HEK293 (cell line): ENCODE data around the gene ZSCAN22.

ENCODE experiments used
- ELK4 ChIP-seq: IDR thresholded peaks from 2 replicates; pipeline ENCODE4 v1.6.1; 2011; ENCODE audit warnings: mild to moderate bottlenecking, low read depth, low read length, borderline replicate concordance
- FEZF1 ChIP-seq: fragments of 450-650 bp; formaldehyde crosslinking; IDR thresholded peaks from 2 replicates; pipeline ENCODE4 v1.5.1; 2016; ENCODE audit warnings: missing biosample characterization, missing genetic modification characterization
- GLIS2 ChIP-seq: fragments of 450-650 bp; formaldehyde crosslinking; IDR thresholded peaks from 2 replicates; pipeline ENCODE4 v1.5.1; 2016; ENCODE audit warnings: missing biosample characterization, missing genetic modification characterization
- IKZF3 ChIP-seq: fragments of 450-650 bp; IDR thresholded peaks from 2 replicates; pipeline ENCODE4 v1.5.0; 2018; ENCODE audit warnings: missing biosample characterization, mild to moderate bottlenecking, missing genetic modification characterization, moderate library complexity
- INSM2 ChIP-seq: fragments of 450-650 bp; formaldehyde crosslinking; IDR thresholded peaks from 2 replicates; pipeline ENCODE4 v1.5.1; 2016; ENCODE audit warnings: missing biosample characterization, missing genetic modification characterization
- PRDM1 ChIP-seq: fragments of 450-650 bp; formaldehyde crosslinking; IDR thresholded peaks from 2 replicates; pipeline ENCODE4; 2016; ENCODE audit warnings: missing biosample characterization, missing genetic modification characterization
- RBAK ChIP-seq: fragments of 450-650 bp; formaldehyde crosslinking; IDR thresholded peaks from 2 replicates; pipeline ENCODE4 v1.5.1; 2016; ENCODE audit warnings: missing biosample characterization, missing genetic modification characterization
- SCRT2 ChIP-seq: fragments of 450-650 bp; formaldehyde crosslinking; IDR thresholded peaks from 2 replicates; pipeline ENCODE4 v1.5.1; 2016; ENCODE audit warnings: missing biosample characterization, missing genetic modification characterization
- SP3 ChIP-seq: fragments of 450-650 bp; formaldehyde crosslinking; IDR thresholded peaks from 2 replicates; pipeline ENCODE4 v1.5.1; 2016; ENCODE audit warnings: missing biosample characterization, missing genetic modification characterization
- WT1 ChIP-seq: fragments of 450-650 bp; formaldehyde crosslinking; IDR thresholded peaks from 2 replicates; pipeline ENCODE4 v1.5.1; 2016; ENCODE audit warnings: missing biosample characterization, missing genetic modification characterization
- ZBTB10 ChIP-seq: fragments of 450-650 bp; formaldehyde crosslinking; IDR thresholded peaks from 2 replicates; pipeline ENCODE4 v1.5.1; 2016; ENCODE audit warnings: missing biosample characterization, missing genetic modification characterization
- ZBTB17 ChIP-seq: fragments of 450-650 bp; formaldehyde crosslinking; IDR thresholded peaks from 2 replicates; pipeline ENCODE4 v1.5.1; 2016; ENCODE audit warnings: missing biosample characterization, missing genetic modification characterization
- ZBTB8A ChIP-seq: fragments of 450-650 bp; formaldehyde crosslinking; IDR thresholded peaks from 2 replicates; pipeline ENCODE4 v1.5.1; 2016; ENCODE audit warnings: missing biosample characterization, missing genetic modification characterization
- ZFHX2 ChIP-seq: fragments of 450-650 bp; formaldehyde crosslinking; conservative IDR thresholded peaks from 2 replicates; pipeline ENCODE4 v1.5.1; 2016; ENCODE audit warnings: missing biosample characterization, missing genetic modification characterization
- ZNF114 ChIP-seq: fragments of 450-650 bp; formaldehyde crosslinking; IDR thresholded peaks from 2 replicates; pipeline ENCODE4 v1.5.0; 2017; ENCODE audit warnings: missing biosample characterization, missing genetic modification characterization
- ZNF138 ChIP-seq: fragments of 450-650 bp; formaldehyde crosslinking; IDR thresholded peaks from 2 replicates; pipeline ENCODE4 v1.5.1; 2016; ENCODE audit warnings: missing biosample characterization, missing genetic modification characterization, borderline replicate concordance
- ZNF175 ChIP-seq: fragments of 450-650 bp; formaldehyde crosslinking; IDR thresholded peaks from 2 replicates; pipeline ENCODE4 v1.5.1; 2016; ENCODE audit warnings: missing biosample characterization, missing genetic modification characterization
- ZNF354C ChIP-seq: fragments of 450-650 bp; formaldehyde crosslinking; IDR thresholded peaks from 2 replicates; pipeline ENCODE4 v1.5.1; 2016; ENCODE audit warnings: missing biosample characterization, missing genetic modification characterization, low read depth, borderline replicate concordance
- ZNF514 ChIP-seq: fragments of 450-650 bp; formaldehyde crosslinking; IDR thresholded peaks from 2 replicates; pipeline ENCODE4 v1.5.1; 2016; ENCODE audit warnings: missing biosample characterization, missing genetic modification characterization
- ZNF555 ChIP-seq: fragments of 450-650 bp; formaldehyde crosslinking; conservative IDR thresholded peaks from 2 replicates; pipeline ENCODE4 v1.5.1; 2017; ENCODE audit warnings: missing biosample characterization, mild to moderate bottlenecking, missing genetic modification characterization, inconsistent platforms
- ZNF654 ChIP-seq: fragments of 450-650 bp; formaldehyde crosslinking; IDR thresholded peaks from 2 replicates; pipeline ENCODE4 v1.5.1; 2016; ENCODE audit warnings: low read depth, missing biosample characterization, missing genetic modification characterization
- ZNF776 ChIP-seq: fragments of 450-650 bp; formaldehyde crosslinking; IDR thresholded peaks from 2 replicates; pipeline ENCODE4 v1.5.0; 2017; ENCODE audit warnings: missing biosample characterization, missing genetic modification characterization, borderline replicate concordance
- TF ChIP-seq, protein P1 (sequence below): fragments of 450-650 bp; formaldehyde crosslinking; IDR thresholded peaks from 2 replicates; pipeline ENCODE4 v1.5.1; 2016; ENCODE audit warnings: missing biosample characterization, missing genetic modification characterization, low read depth
- TF ChIP-seq, protein P2 (sequence below): fragments of 450-650 bp; formaldehyde crosslinking; IDR thresholded peaks from 2 replicates; pipeline ENCODE4 v1.5.1; 2016; ENCODE audit warnings: missing biosample characterization, missing genetic modification characterization
- TF ChIP-seq, protein P3 (sequence below): fragments of 450-650 bp; formaldehyde crosslinking; optimal IDR thresholded peaks from 2 replicates; pipeline ENCODE3; 2016; ENCODE audit warnings: missing biosample characterization, mild to moderate bottlenecking, missing genetic modification characterization
- TF ChIP-seq, protein P4 (sequence below): fragments of 450-650 bp; formaldehyde crosslinking; IDR thresholded peaks from 2 replicates; pipeline ENCODE4 v1.5.1; 2016; ENCODE audit warnings: missing biosample characterization, missing genetic modification characterization

Gene ZSCAN22

GRCh38 chr19:58380662-58381459 is 54.1 kb downstream of the ZSCAN22 start, which contains the start of gene ZNF837 (continued):
- TF ChIP-seq WT1 (tag by site-specific recombination) (peak; percentile 11; the same call in 1 of the 2 replicates), ZBTB10 (tag by site-specific recombination) (peak; percentile 87), SCRT2 (tag by site-specific recombination) (no peak), ZNF114 (no peak), INSM2 (tag by site-specific recombination) (peak; percentile 79), RBAK (tag by site-specific recombination) (no peak), PRDM1 (no peak), ZNF514 (tag by site-specific recombination) (no peak), SP3 (tag by site-specific recombination) (peak; percentile 92), ELK4 (no peak), ZFHX2 (tag by site-specific recombination) (peak; percentile 97), ZNF175 (tag by site-specific recombination) (no peak), ZNF776 (tag by site-specific recombination) (no peak), GLIS2 (tag by site-specific recombination) (peak; percentile 68), FEZF1 (tag by site-specific recombination) (no peak), ZNF138 (no peak), IKZF3 (no peak), ZNF654 (no peak), ZBTB17 (tag by site-specific recombination) (peak; percentile 71), ZNF555 (tag by site-specific recombination) (no peak), ZNF354C (tag by site-specific recombination) (no peak), ZBTB8A (tag by site-specific recombination) (peak; percentile 59)
- TF ChIP-seq, protein P1, sequence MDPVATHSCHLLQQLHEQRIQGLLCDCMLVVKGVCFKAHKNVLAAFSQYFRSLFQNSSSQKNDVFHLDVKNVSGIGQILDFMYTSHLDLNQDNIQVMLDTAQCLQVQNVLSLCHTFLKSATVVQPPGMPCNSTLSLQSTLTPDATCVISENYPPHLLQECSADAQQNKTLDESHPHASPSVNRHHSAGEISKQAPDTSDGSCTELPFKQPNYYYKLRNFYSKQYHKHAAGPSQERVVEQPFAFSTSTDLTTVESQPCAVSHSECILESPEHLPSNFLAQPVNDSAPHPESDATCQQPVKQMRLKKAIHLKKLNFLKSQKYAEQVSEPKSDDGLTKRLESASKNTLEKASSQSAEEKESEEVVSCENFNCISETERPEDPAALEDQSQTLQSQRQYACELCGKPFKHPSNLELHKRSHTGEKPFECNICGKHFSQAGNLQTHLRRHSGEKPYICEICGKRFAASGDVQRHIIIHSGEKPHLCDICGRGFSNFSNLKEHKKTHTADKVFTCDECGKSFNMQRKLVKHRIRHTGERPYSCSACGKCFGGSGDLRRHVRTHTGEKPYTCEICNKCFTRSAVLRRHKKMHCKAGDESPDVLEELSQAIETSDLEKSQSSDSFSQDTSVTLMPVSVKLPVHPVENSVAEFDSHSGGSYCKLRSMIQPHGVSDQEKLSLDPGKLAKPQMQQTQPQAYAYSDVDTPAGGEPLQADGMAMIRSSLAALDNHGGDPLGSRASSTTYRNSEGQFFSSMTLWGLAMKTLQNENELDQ (tag by site-specific recombination), result no peak
- TF ChIP-seq, protein P2, sequence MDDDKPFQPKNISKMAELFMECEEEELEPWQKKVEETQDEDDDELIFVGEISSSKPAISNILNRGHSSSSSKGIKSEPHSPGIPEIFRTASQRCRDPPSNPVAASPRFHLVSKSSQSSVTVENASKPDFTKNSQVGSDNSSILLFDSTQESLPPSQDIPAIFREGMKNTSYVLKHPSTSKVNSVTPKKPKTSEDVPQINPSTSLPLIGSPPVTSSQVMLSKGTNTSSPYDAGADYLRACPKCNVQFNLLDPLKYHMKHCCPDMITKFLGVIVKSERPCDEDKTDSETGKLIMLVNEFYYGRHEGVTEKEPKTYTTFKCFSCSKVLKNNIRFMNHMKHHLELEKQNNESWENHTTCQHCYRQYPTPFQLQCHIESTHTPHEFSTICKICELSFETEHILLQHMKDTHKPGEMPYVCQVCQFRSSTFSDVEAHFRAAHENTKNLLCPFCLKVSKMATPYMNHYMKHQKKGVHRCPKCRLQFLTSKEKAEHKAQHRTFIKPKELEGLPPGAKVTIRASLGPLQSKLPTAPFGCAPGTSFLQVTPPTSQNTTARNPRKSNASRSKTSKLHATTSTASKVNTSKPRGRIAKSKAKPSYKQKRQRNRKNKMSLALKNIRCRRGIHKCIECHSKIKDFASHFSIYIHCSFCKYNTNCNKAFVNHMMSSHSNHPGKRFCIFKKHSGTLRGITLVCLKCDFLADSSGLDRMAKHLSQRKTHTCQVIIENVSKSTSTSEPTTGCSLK, result no peak
- TF ChIP-seq, protein P3, sequence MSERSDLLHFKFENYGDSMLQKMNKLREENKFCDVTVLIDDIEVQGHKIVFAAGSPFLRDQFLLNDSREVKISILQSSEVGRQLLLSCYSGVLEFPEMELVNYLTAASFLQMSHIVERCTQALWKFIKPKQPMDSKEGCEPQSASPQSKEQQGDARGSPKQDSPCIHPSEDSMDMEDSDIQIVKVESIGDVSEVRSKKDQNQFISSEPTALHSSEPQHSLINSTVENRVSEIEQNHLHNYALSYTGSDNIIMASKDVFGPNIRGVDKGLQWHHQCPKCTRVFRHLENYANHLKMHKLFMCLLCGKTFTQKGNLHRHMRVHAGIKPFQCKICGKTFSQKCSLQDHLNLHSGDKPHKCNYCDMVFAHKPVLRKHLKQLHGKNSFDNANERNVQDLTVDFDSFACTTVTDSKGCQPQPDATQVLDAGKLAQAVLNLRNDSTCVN (tag by site-specific recombination), result peak; percentile 97
- TF ChIP-seq, protein P4, sequence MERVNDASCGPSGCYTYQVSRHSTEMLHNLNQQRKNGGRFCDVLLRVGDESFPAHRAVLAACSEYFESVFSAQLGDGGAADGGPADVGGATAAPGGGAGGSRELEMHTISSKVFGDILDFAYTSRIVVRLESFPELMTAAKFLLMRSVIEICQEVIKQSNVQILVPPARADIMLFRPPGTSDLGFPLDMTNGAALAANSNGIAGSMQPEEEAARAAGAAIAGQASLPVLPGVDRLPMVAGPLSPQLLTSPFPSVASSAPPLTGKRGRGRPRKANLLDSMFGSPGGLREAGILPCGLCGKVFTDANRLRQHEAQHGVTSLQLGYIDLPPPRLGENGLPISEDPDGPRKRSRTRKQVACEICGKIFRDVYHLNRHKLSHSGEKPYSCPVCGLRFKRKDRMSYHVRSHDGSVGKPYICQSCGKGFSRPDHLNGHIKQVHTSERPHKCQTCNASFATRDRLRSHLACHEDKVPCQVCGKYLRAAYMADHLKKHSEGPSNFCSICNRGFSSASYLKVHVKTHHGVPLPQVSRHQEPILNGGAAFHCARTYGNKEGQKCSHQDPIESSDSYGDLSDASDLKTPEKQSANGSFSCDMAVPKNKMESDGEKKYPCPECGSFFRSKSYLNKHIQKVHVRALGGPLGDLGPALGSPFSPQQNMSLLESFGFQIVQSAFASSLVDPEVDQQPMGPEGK, result peak; percentile 87
